CD4-positive, alpha-beta memory T cell (primary cell): ENCODE results near the gene PRSS57. TPM values are rescaled to one million over a fixed set of nuclear protein-coding genes. Genes with fewer than 3 reads are reported as not detected.

Experiments
- CTCF ChIA-PET: fragments of 350-600 bp; sonication (Branson Sonifier 250); formaldehyde crosslinking; loops from one replicate; lab custom pipeline; 2021; ENCODE audit warnings: inconsistent platforms; ENCODE audit not compliant: partially characterized antibody; lab: Charles Lee
- POLR2A ChIA-PET: fragments of 350-600 bp; sonication (Branson Sonifier 250); formaldehyde crosslinking; loops from one replicate; lab custom pipeline; 2021; ENCODE audit not compliant: partially characterized antibody; lab: Charles Lee
- DNase-seq, 5 donors: peaks; one replicate each; pipeline versions ENCODE4 v3.0.0 to v3.0.0-alpha.2; 2020 to 2022; ENCODE audit warnings: mixed read lengths in 1 of 5
- H3K27ac ChIP-seq: one replicate; pipeline ENCODE4 v1.7.0; 2013; ENCODE audit warnings: low read depth, low read length
- H3K27me3 ChIP-seq: 2 replicates; pipeline ENCODE4 v1.7.0; 2013; ENCODE audit warnings: mild to moderate bottlenecking, low read length, moderate library complexity; ENCODE audit not compliant: insufficient read depth
- H3K36me3 ChIP-seq: 2 replicates; pipeline ENCODE4 v1.7.0; 2013; ENCODE audit warnings: mild to moderate bottlenecking, low read length, moderate library complexity; ENCODE audit not compliant: insufficient read depth
- H3K4me1 ChIP-seq: 2 replicates; pipeline ENCODE4 v1.7.0; 2013; ENCODE audit warnings: mild to moderate bottlenecking, low read length, moderate library complexity; ENCODE audit not compliant: insufficient read depth
- H3K4me3 ChIP-seq, 2 donors: one replicate each; pipeline ENCODE4 v1.7.0; 2013; ENCODE audit warnings: low read length in 2 of 2, mild to moderate bottlenecking in 1 of 2
- H3K9me3 ChIP-seq, 2 donors: one replicate each; pipeline ENCODE4 v1.7.0; 2013; ENCODE audit warnings: low read length in 2 of 2, control low read depth in 1 of 2; ENCODE audit not compliant: control insufficient read depth in 1 of 2
- H3K27ac Mint-ChIP-seq, 7 donors: one replicate each; pipeline ENCODE4 v1.8.0; 2020 to 2021; ENCODE audit warnings: mixed read lengths in 7 of 7, mild to moderate bottlenecking in 6 of 7, inconsistent platforms in 3 of 7, moderate library complexity in 3 of 7
- H3K27me3 Mint-ChIP-seq, 2 donors: one replicate each; pipeline ENCODE4 v1.8.0; 2020 to 2021; ENCODE audit warnings: mixed read lengths in 2 of 2
- H3K36me3 Mint-ChIP-seq, 2 donors: one replicate each; pipeline ENCODE4 v1.8.0; 2020 to 2021; ENCODE audit warnings: mixed read lengths in 2 of 2, inconsistent platforms in 1 of 2, mild to moderate bottlenecking in 1 of 2
- H3K4me1 Mint-ChIP-seq, 4 donors: one replicate each; pipeline ENCODE4 v1.8.0; 2020 to 2021; ENCODE audit warnings: mixed read lengths in 4 of 4, mild to moderate bottlenecking in 1 of 4
- H3K4me3 Mint-ChIP-seq, 8 donors: one replicate each; pipeline ENCODE4 v1.8.0; 2020 to 2021; ENCODE audit warnings: mixed read lengths in 8 of 8, mild to moderate bottlenecking in 7 of 8, moderate library complexity in 6 of 8, inconsistent platforms in 3 of 8
- H3K9me3 Mint-ChIP-seq, 8 donors: one replicate each; pipeline ENCODE4 v1.8.0; 2020 to 2021; ENCODE audit warnings: mixed read lengths in 8 of 8, mild to moderate bottlenecking in 5 of 8, inconsistent platforms in 3 of 8, moderate library complexity in 1 of 8
- intact Hi-C: fragments of 100-400 bp; cut with micrococcal nuclease; formaldehyde crosslinking; loops from one replicate; pipeline ENCODE4 v1.15.1; 2023
- polyA plus RNA-seq, 2 donors: library from polyadenylated mRNA; unstranded; fragments of 300-500 nt; fragmentation: Illumina TruSeq; gene quantifications; one replicate each; pipeline ENCODE4 v1.2.3, GENCODE V29; 2021
- total RNA-seq, 2 experiments: library from RNA; stranded (reverse); gene quantifications; one replicate each; pipeline ENCODE4 v1.2.3, GENCODE V29; 2021

PRSS57 gene
- total and polyA plus RNA-seq, 4 experiments from 2014 or later = not detected

DNA sequence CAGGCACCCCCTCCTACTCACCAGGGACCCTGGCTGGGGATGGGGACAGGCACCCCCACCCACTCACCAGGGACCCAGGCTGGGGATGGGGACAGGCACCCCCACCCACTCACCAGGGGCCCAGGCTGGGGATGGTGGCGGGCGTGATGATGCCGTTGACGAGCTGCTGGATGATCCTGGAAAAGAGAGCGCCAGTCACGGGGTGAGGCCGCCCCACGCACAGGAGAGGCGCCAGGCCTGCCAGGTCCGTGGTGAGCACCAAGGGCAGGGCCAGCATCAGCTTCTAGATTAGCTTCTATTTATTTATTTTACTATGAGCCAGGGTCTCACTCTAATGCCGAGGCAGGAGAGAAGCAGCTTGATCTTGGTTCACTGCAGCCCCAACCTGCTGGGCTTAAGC is 45.1 kb downstream of the PRSS57 start:
- Mint-ChIP-seq H3K9me3 (no peaks in the 10 kb centered on the region), H3K27me3 (no peaks in the 10 kb centered on the region)
- POLR2A ChIA-PET = interaction anchor here (1.1 to 3.2 kb wide), 2 partner anchors 9 to 11 kb away, joined by 3 to 13 read pairs; no protein-coding TSS in a partner anchor

GRCh38 chr19:648904-649801 is 46.1 kb downstream of the PRSS57 start:
- H3K4me3 ChIP-seq = no peak overlapping the region
- H3K36me3 ChIP-seq = peaks cover 52% of the 10 kb centered on the region
- peaks cover 0 to 12% (median 2%) of the 10 kb centered on the region in 4 donors for H3K4me1 Mint-ChIP-seq
- ChIA-PET POLR2A (interaction anchor here (3.2 kb wide), 1 partner anchor 12 kb away, joined by 13 read pairs; no protein-coding TSS in a partner anchor), CTCF (no interaction called here)
- H3K9me3 ChIP-seq = no peaks in the 10 kb centered on the region
- H3K27me3 Mint-ChIP-seq = no peaks in the 10 kb centered on the region
- DNase-seq = peak in 1 of 5 donors; percentile 26
- H3K27ac ChIP-seq = no peak overlapping the region
- H3K27me3 ChIP-seq = no peaks in the 10 kb centered on the region
- H3K4me1 ChIP-seq = peaks cover 10% of the 10 kb centered on the region
- H3K27ac Mint-ChIP-seq = no peak overlapping the region
- intact Hi-C loops = no loop called here
- no peaks in the 10 kb centered on the region for H3K9me3 Mint-ChIP-seq
- peaks cover 6 to 17% of the 10 kb centered on the region in 2 donors for H3K36me3 Mint-ChIP-seq
- no peak overlapping the region for H3K4me3 Mint-ChIP-seq

More for the DNA sequence above, 45.1 kb downstream of the PRSS57 start:
- Histone ChIP-seq H3K36me3 (peaks cover 52% of the 10 kb centered on the region), H3K4me1 (peaks cover 11% of the 10 kb centered on the region), H3K4me3 (no peak overlapping the region), H3K9me3 (no peaks in the 10 kb centered on the region), H3K27ac (no peak overlapping the region), H3K27me3 (no peaks in the 10 kb centered on the region)
- CTCF ChIA-PET = no interaction called here
- Mint-ChIP-seq H3K36me3 (peaks cover 3 to 21% of the 10 kb centered on the region in 2 donors), H3K27ac (no peak overlapping the region), H3K4me3 (no peak overlapping the region), H3K4me1 (peaks cover 3 to 18% (median 5%) of the 10 kb centered on the region in 4 donors)
- DNase-seq = peak in 1 of 5 donors; percentile 1
- intact Hi-C loops = no loop called here

DNA sequence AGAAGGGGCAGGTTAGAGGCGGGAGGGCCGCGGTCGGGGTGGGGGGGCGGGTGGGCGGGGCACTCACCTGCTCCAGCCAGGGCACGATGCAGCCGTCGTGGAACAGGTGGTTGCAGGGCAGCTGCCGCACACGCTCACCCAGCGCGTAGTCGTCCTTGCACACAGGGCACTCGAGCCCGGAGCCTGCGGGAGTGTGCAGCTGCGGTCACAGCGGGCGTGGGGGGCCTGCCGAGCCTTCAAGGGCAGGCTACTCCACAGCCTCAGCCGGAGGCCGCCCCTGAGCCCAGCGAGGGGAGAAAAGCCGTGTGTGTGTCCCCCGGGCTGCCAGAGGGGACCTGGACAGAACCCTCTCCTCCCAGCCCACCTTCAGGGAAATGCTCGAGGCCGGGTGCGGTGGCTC is 46.9 kb downstream of the PRSS57 start:
- intact Hi-C loops = no loop called here
- CTCF ChIA-PET = no interaction called here
- Mint-ChIP-seq H3K27me3 (no peaks in the 10 kb centered on the region), H3K9me3 (no peaks in the 10 kb centered on the region), H3K4me3 (no peak overlapping the region), H3K4me1 (peaks cover 0 to 4% (median 0%) of the 10 kb centered on the region in 4 donors), H3K27ac (no peak overlapping the region), H3K36me3 (peaks cover 6 to 12% of the 10 kb centered on the region in 2 donors)
- peaks cover 2% of the 10 kb centered on the region for H3K4me1 ChIP-seq
- H3K4me3 ChIP-seq = no peak overlapping the region
- H3K27ac ChIP-seq = no peak overlapping the region
- H3K27me3 ChIP-seq = no peaks in the 10 kb centered on the region
- POLR2A ChIA-PET = interaction anchor here (3.2 kb wide), 1 partner anchor 13 kb away, joined by 13 read pairs; no protein-coding TSS in a partner anchor
- no peaks in the 10 kb centered on the region for H3K9me3 ChIP-seq
- peak in 1 of 5 donors; percentile 9 for DNase-seq
- peaks cover 45% of the 10 kb centered on the region for H3K36me3 ChIP-seq

DNA sequence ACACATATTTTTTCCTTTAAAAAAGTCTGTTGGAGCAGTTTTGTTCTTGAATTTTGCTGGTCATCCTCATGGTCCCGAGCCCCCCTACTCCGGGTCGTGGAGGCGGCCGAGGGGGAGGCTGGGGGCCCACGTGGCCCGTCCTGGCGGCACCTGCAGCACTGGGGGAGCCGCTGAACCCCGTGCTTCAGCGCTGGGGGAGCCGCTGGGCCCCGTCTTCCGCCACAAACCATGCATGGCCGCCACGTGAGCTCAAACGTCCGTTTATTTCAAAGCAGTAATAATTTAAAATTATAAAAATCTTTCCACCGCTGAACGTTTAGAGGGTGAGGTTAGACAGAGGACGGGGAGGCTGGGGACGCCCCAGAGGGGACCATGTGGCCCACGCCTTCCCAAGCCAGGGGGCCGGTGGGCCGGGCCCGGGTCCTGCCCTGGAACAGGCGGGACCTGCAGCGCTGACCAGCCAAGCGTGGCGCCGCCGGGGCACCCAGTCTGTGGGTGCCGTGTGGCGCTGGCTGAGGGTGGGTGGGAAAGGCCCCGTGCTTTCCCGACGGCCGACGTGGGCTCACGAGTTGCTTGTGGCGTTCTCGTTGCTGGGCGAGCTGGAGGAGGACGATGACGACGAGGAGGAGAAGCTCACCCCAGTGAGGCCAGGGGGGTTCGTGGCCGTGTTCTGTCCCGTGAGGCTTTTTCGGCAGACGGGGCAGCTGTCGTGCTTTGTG is 47.5 kb downstream of the PRSS57 start:
- H3K27ac ChIP-seq = no peak overlapping the region
- intact Hi-C loops = no loop called here
- H3K27me3 ChIP-seq = no peaks in the 10 kb centered on the region
- POLR2A ChIA-PET = interaction anchor here (3.2 kb wide), 1 partner anchor 13 kb away, joined by 13 read pairs; no protein-coding TSS in a partner anchor
- H3K9me3 Mint-ChIP-seq = no peaks in the 10 kb centered on the region
- H3K4me3 ChIP-seq = no peak overlapping the region
- H3K4me1 Mint-ChIP-seq = peaks cover 0 to 3% (median 0%) of the 10 kb centered on the region in 4 donors
- no peaks in the 10 kb centered on the region for H3K9me3 ChIP-seq
- peaks cover 6 to 12% of the 10 kb centered on the region in 2 donors for H3K36me3 Mint-ChIP-seq
- H3K27ac Mint-ChIP-seq = no peak overlapping the region
- H3K36me3 ChIP-seq = peaks cover 39% of the 10 kb centered on the region
- peak in 1 of 5 donors; percentile 7 for DNase-seq
- H3K27me3 Mint-ChIP-seq = no peaks in the 10 kb centered on the region
- no peaks in the 10 kb centered on the region for H3K4me1 ChIP-seq
- CTCF ChIA-PET = no interaction called here
- H3K4me3 Mint-ChIP-seq = no peak overlapping the region

GRCh38 chr19:646779-647565 is 48.3 kb downstream of the PRSS57 start:
- Histone ChIP-seq H3K36me3 (peaks cover 31% of the 10 kb centered on the region), H3K4me3 (no peak overlapping the region), H3K27ac (no peak overlapping the region), H3K27me3 (no peaks in the 10 kb centered on the region), H3K4me1 (no peaks in the 10 kb centered on the region), H3K9me3 (no peaks in the 10 kb centered on the region)
- H3K27ac Mint-ChIP-seq = no peak overlapping the region
- no peaks in the 10 kb centered on the region for H3K9me3 Mint-ChIP-seq
- peaks cover 6 to 12% of the 10 kb centered on the region in 2 donors for H3K36me3 Mint-ChIP-seq
- no peak overlapping the region for H3K4me3 Mint-ChIP-seq
- peaks cover 0 to 3% (median 0%) of the 10 kb centered on the region in 4 donors for H3K4me1 Mint-ChIP-seq
- ChIA-PET CTCF (no interaction called here), POLR2A (interaction anchor here (3.2 kb wide), 1 partner anchor 14 kb away, joined by 13 read pairs; no protein-coding TSS in a partner anchor)
- no peaks in the 10 kb centered on the region for H3K27me3 Mint-ChIP-seq
- DNase-seq = no peak
- intact Hi-C loops = no loop called here

DNA sequence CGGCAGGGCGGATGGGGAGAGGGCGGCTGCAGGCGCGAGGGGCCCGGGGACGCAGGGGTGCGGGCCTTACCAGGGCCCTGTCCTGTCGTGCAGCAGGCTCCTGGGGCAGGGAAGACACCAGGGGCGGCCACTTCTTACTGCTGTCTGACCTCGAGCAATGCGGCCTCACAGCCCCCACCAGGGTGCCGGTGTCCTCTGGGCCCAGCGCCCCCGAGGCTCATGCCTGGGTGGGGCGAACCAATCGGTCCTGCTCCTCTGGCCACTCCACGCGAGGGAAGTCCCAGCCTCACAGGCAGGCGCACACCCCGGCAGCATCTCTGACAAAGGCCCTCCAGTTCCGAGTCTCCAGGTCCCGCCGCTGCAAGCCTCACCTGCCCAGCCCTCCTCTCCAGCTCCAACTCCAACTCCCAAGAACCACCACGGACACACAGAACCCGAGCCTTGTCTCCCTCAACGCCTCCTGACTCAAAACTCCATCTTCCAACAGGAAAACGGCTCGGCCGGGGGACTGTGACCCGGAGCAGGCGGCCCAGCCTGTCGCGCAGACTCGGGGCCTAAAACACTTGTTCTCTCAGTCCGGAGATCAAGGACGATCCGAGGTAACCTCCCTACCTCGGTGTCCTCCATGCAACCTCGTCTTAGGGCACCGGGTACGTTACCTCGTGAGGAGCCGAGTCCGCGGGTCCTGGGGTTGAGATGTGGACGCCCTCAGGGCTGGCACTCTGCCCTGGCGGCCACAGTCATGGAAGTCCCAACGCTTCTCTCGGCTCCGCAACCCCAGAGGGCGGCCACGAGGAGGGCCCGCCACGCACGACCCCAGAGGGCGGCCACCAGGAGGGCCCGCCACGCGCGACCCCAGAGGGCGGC is 49.1 kb downstream of the PRSS57 start:
- Histone ChIP-seq H3K36me3 (peaks cover 23% of the 10 kb centered on the region), H3K27me3 (no peaks in the 10 kb centered on the region), H3K4me3 (no peak overlapping the region), H3K9me3 (no peaks in the 10 kb centered on the region), H3K4me1 (no peaks in the 10 kb centered on the region), H3K27ac (no peak overlapping the region)
- ChIA-PET POLR2A (interaction anchor here (1.3 kb wide), 1 partner anchor 15 kb away, joined by 10 read pairs; no protein-coding TSS in a partner anchor), CTCF (no interaction called here)
- Mint-ChIP-seq H3K4me1 (peaks cover 0 to 3% (median 0%) of the 10 kb centered on the region in 4 donors), H3K36me3 (peaks cover 6 to 12% of the 10 kb centered on the region in 2 donors), H3K4me3 (no peak overlapping the region), H3K27me3 (no peaks in the 10 kb centered on the region), H3K27ac (no peak overlapping the region), H3K9me3 (no peaks in the 10 kb centered on the region)
- DNase-seq = no peak
- intact Hi-C loops = no loop called here
